Transverse colon (tissue), 4 donors: ENCODE results near the gene HIPK3. TPM values are rescaled to one million over a fixed set of nuclear protein-coding genes. Genes with fewer than 3 reads are reported as not detected.
"Not testable (repeated sequence)": the region's sequence is repeated elsewhere in the genome, so short reads cannot be mapped to it uniquely, and the experiment has no call there.

Experiments
- DNase-seq: peaks from one replicate; pipeline ENCODE4 v3.0.0-alpha.2; 2019
- H3K27ac ChIP-seq, 4 donors: fragments of 200-600 bp; sonication (generic); 2 replicates each; pipeline ENCODE4 v1.5.1; 2016 to 2018; ENCODE audit warnings: inconsistent platforms in 4 of 4
- H3K27me3 ChIP-seq: fragments of 200-600 bp; sonication (generic); 2 replicates; pipeline ENCODE4 v1.5.1; 2017; ENCODE audit warnings: inconsistent platforms
- H3K36me3 ChIP-seq, 4 donors: fragments of 200-600 bp; sonication (generic); 2 replicates each; pipeline ENCODE4 v1.5.1; 2017 to 2019; ENCODE audit warnings: inconsistent platforms in 4 of 4
- H3K4me1 ChIP-seq, 4 donors: fragments of 200-600 bp; sonication (generic); 2 replicates each; pipeline ENCODE4 v1.5.1; 2017 to 2020; ENCODE audit warnings: inconsistent platforms in 4 of 4
- H3K4me3 ChIP-seq, 4 donors: fragments of 200-600 bp; sonication (generic); 1 replicate in 1 of 4; 2 replicates in 3 of 4; pipeline versions ENCODE4 v1.5.1 to v1.6.1; 2017 to 2019; ENCODE audit warnings: inconsistent platforms in 4 of 4
- H3K9me3 ChIP-seq, 2 donors: fragments of 200-600 bp; sonication (generic); 2 replicates each; pipeline ENCODE4 v1.5.1; 2017 to 2019; ENCODE audit warnings: inconsistent platforms in 2 of 2
- EP300 ChIP-seq: sonication (generic); formaldehyde crosslinking; IDR thresholded peaks from one replicate; pipeline ENCODE4 v1.6.1; 2017; ENCODE audit warnings: antibody characterized with exemption, low read depth
- POLR2A ChIP-seq: fragments of 450-650 bp; IDR thresholded peaks from one replicate; pipeline ENCODE4 v1.6.1; 2016; ENCODE audit warnings: antibody characterized with exemption, mild to moderate bottlenecking, moderate library complexity
- POLR2AphosphoS5 ChIP-seq, 3 donors: sonication (generic); formaldehyde crosslinking; IDR thresholded peaks; one replicate each; pipeline ENCODE4 v1.6.1; 2016; ENCODE audit warnings: antibody characterized with exemption in 3 of 3
- WGBS, 2 donors: methylation state at CpG; one replicate each; pipeline ENCODE4 v1.1.5; 2018; ENCODE audit warnings: low coverage in 1 of 2; 5-methylcytosine and 5-hydroxymethylcytosine counted together
- in situ Hi-C, 4 donors: fragments of 200-750 bp; cut with MboI; loops; one replicate each; pipeline versions ENCODE4 v1.15.0 to v1.15.1; 2017; ENCODE audit warnings: low sequenced_read_pairs in 3 of 4, low pct_ligation_motif_present in 1 of 4, low pct_unique_long_range_greater_than_20kb in 1 of 4
- intact Hi-C: fragments of 100-400 bp; cut with DNase I; formaldehyde crosslinking; loops from one replicate; pipeline ENCODE4 v1.15.1; 2023; ENCODE audit warnings: low total_unique reads
- total RNA-seq, 4 donors: library from RNA; depleted of rRNA; stranded (reverse); fragments of >200 nt; gene quantifications; one replicate each; pipeline ENCODE4 v1.1.0, GENCODE V29; 2016
- TF ChIP-seq, protein P1 (sequence below), 5 experiments: fragments of 200-600 bp in 3 of 5; fragments of 450-650 bp in 2 of 5; sonication (generic) in 3 of 5; IDR thresholded peaks; 1 replicate in 2 of 5; 2 replicates in 3 of 5; pipeline ENCODE4 v1.5.1; 2016 to 2017; ENCODE audit warnings: antibody characterized with exemption in 5 of 5, inconsistent platforms in 3 of 5, mild to moderate bottlenecking in 2 of 5, moderate library complexity in 1 of 5

Gene HIPK3
- total RNA-seq, 4 donors from 2014 or later = 67.0 to 121 (median 86.8) TPM

DNA sequence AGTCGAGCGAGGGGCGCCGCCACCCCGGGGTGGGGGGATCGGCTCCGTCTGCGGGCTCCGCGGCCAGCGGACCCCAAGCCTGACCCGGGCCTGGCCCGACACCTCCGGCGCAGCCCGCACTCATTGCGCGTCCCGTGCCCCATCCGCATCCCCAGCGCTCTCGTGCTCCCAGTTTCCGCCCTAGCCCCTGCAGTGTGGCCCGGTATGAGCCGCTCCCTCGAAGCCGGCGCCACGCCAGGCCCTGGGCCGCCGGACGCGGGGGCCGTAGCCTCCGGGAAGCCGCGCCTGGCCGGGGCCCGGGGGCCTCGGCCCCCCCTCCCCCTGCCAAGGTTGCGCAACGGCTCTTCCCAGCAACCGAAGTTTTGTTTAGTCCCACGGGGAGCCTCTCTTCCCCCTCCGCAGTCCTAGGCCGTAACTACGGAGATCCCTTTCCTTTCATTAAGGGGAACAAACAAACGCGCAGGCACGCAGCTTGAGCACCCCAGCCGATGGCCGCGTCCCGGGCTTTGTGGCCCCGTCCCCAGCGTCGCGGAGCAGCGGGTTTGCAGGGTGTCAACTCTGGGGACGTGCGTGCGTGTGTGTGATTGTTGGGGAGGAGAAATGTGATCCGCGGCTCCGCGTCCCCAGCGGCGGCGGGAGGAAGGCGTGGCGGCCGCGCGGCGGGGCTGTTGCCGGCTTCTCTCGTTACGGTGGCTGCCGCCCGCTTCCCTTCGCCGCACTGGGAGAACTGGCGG is 883 bp downstream of the HIPK3 start:
- H3K27me3 ChIP-seq = no peaks in the 10 kb centered on the region
- H3K27ac ChIP-seq = peak overlapping the region; percentile 99 to 100 (median 100)
- peak overlapping the region; percentile 84 to 99 (median 88) for H3K4me3 ChIP-seq
- DNase-seq = peak; percentile 84
- no peaks in the 10 kb centered on the region for H3K9me3 ChIP-seq
- intact Hi-C loops = loop anchor here (2.0 kb wide), 1 partner anchor 71 kb away; no protein-coding TSS in a partner anchor
- 0% methylated on average over 57 of the region's 83 CpGs; no CpG with 5 or more reads in 1 of the 2 donors for WGBS, 2 donors
- no peaks in the 10 kb centered on the region for H3K36me3 ChIP-seq
- TF ChIP-seq POLR2AphosphoS5 (IDR thresholded peaks at IDR 0.05) (peak; percentile 71 to 87 (median 76)), EP300 (peak; percentile 10), POLR2A (peak; percentile 86)
- TF ChIP-seq, protein P1, sequence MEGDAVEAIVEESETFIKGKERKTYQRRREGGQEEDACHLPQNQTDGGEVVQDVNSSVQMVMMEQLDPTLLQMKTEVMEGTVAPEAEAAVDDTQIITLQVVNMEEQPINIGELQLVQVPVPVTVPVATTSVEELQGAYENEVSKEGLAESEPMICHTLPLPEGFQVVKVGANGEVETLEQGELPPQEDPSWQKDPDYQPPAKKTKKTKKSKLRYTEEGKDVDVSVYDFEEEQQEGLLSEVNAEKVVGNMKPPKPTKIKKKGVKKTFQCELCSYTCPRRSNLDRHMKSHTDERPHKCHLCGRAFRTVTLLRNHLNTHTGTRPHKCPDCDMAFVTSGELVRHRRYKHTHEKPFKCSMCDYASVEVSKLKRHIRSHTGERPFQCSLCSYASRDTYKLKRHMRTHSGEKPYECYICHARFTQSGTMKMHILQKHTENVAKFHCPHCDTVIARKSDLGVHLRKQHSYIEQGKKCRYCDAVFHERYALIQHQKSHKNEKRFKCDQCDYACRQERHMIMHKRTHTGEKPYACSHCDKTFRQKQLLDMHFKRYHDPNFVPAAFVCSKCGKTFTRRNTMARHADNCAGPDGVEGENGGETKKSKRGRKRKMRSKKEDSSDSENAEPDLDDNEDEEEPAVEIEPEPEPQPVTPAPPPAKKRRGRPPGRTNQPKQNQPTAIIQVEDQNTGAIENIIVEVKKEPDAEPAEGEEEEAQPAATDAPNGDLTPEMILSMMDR (IDR thresholded peaks at IDR 0.05) = peak; percentile 19 to 71 (median 43)
- peaks cover 9 to 46% (median 31%) of the 10 kb centered on the region in 4 donors for H3K4me1 ChIP-seq
- in situ Hi-C loops = no loop called here

DNA sequence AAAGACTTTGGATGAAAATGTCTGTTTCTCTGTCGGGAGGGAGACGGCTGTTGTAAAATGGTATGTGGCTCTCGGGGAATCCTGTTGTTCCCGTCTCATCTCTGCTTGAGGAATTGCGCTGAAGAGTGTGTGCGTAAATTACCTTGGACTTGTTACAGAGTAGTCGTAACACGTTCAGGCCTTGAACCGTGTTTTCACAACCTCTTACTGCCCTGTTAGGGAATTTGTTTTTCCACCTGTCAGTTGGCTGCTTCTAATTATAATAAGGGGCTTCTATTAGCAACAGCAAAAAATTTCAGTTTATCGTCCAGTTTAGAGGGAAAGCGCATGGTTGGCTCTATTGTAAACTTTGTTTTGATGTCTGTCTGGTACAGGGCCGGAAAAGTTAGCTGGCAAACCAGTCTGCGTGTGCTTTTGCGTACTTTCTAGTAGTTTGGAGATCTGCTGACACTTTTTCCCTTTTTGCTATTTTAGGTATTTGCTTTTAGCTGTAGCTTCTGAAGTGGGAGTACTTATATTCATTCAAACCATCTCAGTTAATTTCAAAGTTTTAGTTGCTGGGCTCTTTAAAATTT is 1.5 kb downstream of the HIPK3 start:
- Histone ChIP-seq H3K4me3 (peak overlapping the region; percentile 84 to 99 (median 88)), H3K4me1 (peaks cover 12 to 52% (median 37%) of the 10 kb centered on the region in 4 donors), H3K27ac (peak overlapping the region; percentile 99 to 100 (median 100)), H3K9me3 (no peaks in the 10 kb centered on the region), H3K27me3 (no peaks in the 10 kb centered on the region), H3K36me3 (no peaks in the 10 kb centered on the region)
- TF ChIP-seq EP300 = no peak
- TF ChIP-seq, protein P1 (IDR thresholded peaks at IDR 0.05) = peak in 1 of 5 experiments; percentile 3
- no peak for TF ChIP-seq POLR2A
- TF ChIP-seq POLR2AphosphoS5 (IDR thresholded peaks at IDR 0.05) = peak in 1 of 3 donors; percentile 2
- WGBS, 2 donors = 0% methylated on average over 6 to 14 of the region's 14 CpGs
- intact Hi-C loops = no loop called here
- in situ Hi-C loops = no loop called here
- DNase-seq = no peak

GRCh38 chr11:33259869-33260268 is 2.7 kb downstream of the HIPK3 start:
- Histone ChIP-seq H3K4me1 (peaks cover 12 to 64% (median 46%) of the 10 kb centered on the region in 4 donors), H3K4me3 (peak overlapping the region in 2 of 4 donors; percentile 87 to 90), H3K9me3 (no peaks in the 10 kb centered on the region), H3K36me3 (no peaks in the 10 kb centered on the region), H3K27me3 (no peaks in the 10 kb centered on the region), H3K27ac (peak overlapping the region; percentile 99 to 100 (median 100))
- no peak for DNase-seq
- in situ Hi-C loops (no loop called here), intact Hi-C loops (no loop called here)
- WGBS, 2 donors = 15 to 27% methylated on average over 2 of the region's 2 CpGs
- TF ChIP-seq, protein P1 (IDR thresholded peaks at IDR 0.05) = no peak
- no peak for TF ChIP-seq POLR2AphosphoS5 (IDR thresholded peaks at IDR 0.05)
- no peak for TF ChIP-seq POLR2A
- no peak for TF ChIP-seq EP300

DNA sequence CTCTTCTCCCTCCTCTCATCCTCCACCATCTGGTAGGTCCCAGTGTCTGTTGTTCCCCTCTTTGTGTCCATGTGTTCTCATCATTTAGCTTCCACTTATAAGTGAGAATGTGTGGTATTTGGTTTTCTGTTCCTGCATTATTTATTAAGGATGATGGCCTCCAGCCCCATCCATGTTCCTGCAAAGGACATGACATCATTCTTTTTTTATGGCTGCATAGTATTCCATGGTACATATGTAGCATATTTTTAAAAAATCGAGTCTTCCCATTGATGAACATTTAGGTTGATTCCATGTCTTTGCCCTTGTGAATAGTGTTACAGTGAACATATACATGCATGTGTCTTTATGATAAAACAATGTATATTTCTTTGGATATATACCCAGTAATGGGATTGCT is 4.2 kb downstream of the HIPK3 start:
- DNase-seq, H3K4me3 ChIP-seq, H3K9me3 ChIP-seq, in situ Hi-C loops, intact Hi-C loops, H3K36me3 ChIP-seq, H3K27me3 ChIP-seq: not testable (repeated sequence)
- Histone ChIP-seq H3K4me1 (peaks cover 12 to 66% (median 44%) of the 10 kb centered on the region in 4 donors), H3K27ac (peak overlapping the region in 1 of 4 donors; percentile 38)
- 91 to 100% methylated on average over 1 of the region's 1 CpG for whole genome bisulfite sequencing, 2 donors
